Fibroblast of lung (primary cell): ENCODE results near the gene TTLL10. TPM values are rescaled to one million over a fixed set of nuclear protein-coding genes. Genes with fewer than 3 reads are reported as not detected.

Experiments
- polyA plus RNA-seq, 2 donors: library from polyadenylated mRNA; depleted of rRNA in 1 of 2; stranded (reverse) in 1 of 2; unstranded in 1 of 2; fragments of >200 nt; gene quantifications; 2 replicates each; pipeline ENCODE4 v1.2.1, GENCODE V29; 2011 to 2012; ENCODE audit warnings: missing spikeins in 1 of 2
- total RNA-seq: library from RNA; depleted of rRNA; stranded (reverse); fragments of >200 nt; gene quantifications from 2 replicates; pipeline ENCODE4 v1.2.1, GENCODE V29; 2014

The TTLL10 gene
- total and polyA plus RNA-seq, 2 donors (not counting 1 experiment from before 2014, with no cell fraction given), result not detected

Other genes with a start within 250 kb of the TTLL10 start
- gene SAMD11, start 250.0 kb upstream of the TTLL10 start, total RNA-seq, result 3.8 and 7.7 TPM in 2 replicates
- 0.40 and 0.47 TPM in 2 replicates for gene SAMD11, start 250.0 kb upstream of the TTLL10 start, polyA plus RNA-seq
- 61.1 and 61.9 TPM in 2 replicates for gene NOC2L, start 214.6 kb upstream of the TTLL10 start, total RNA-seq
- gene NOC2L, start 214.6 kb upstream of the TTLL10 start, polyA plus RNA-seq, result 34.1 and 62.0 TPM in 2 replicates
- 5.6 and 7.4 TPM in 2 replicates for gene KLHL17, start 213.3 kb upstream of the TTLL10 start, total RNA-seq
- gene KLHL17, start 213.3 kb upstream of the TTLL10 start, polyA plus RNA-seq, result 4.7 and 6.1 TPM in 2 replicates
- gene PLEKHN1, start 207.4 kb upstream of the TTLL10 start, total RNA-seq, result under 0.01 and 0.17 TPM in 2 replicates
- 0.41 and 0.44 TPM in 2 replicates for gene PLEKHN1, start 207.4 kb upstream of the TTLL10 start, polyA plus RNA-seq
- gene PERM1, start 191.8 kb upstream of the TTLL10 start, total RNA-seq, result 0.17 TPM in 1 of 2 replicates, not detected in the other
- gene PERM1, start 191.8 kb upstream of the TTLL10 start, polyA plus RNA-seq, result 0.03 TPM in 1 of 2 replicates, not detected in the other
- gene HES4, start 173.8 kb upstream of the TTLL10 start, total RNA-seq, result 1.5 and 2.0 TPM in 2 replicates
- gene HES4, start 173.8 kb upstream of the TTLL10 start, polyA plus RNA-seq, result 0.10 and 0.49 TPM in 2 replicates
- 74.7 and 93.3 TPM in 2 replicates for gene ISG15, start 160.4 kb upstream of the TTLL10 start, total RNA-seq
- gene ISG15, start 160.4 kb upstream of the TTLL10 start, polyA plus RNA-seq, result 18.4 and 24.2 TPM in 2 replicates
- gene AGRN, start 153.8 kb upstream of the TTLL10 start, total RNA-seq, result 38.3 and 50.9 TPM in 2 replicates
- 15.6 and 20.7 TPM in 2 replicates for gene AGRN, start 153.8 kb upstream of the TTLL10 start, polyA plus RNA-seq
- gene RNF223, start 99.6 kb upstream of the TTLL10 start, total RNA-seq, result not detected in 2 replicates
- not detected in 2 replicates for gene RNF223, start 99.6 kb upstream of the TTLL10 start, polyA plus RNA-seq
- 3.1 and 3.3 TPM in 2 replicates for gene C1orf159, start 57.8 kb upstream of the TTLL10 start, total RNA-seq
- 2.6 and 3.4 TPM in 2 replicates for gene C1orf159, start 57.8 kb upstream of the TTLL10 start, polyA plus RNA-seq
- gene TNFRSF18, start 32.7 kb downstream of the TTLL10 start, total RNA-seq, result 0.77 and 1.3 TPM in 2 replicates
- gene TNFRSF18, start 32.7 kb downstream of the TTLL10 start, polyA plus RNA-seq, result 0.10 TPM in 1 of 2 replicates, not detected in the other
- under 0.01 and 0.17 TPM in 2 replicates for gene TNFRSF4, start 40.3 kb downstream of the TTLL10 start, total RNA-seq
- 0.05 TPM in 1 of 2 replicates, not detected in the other for gene TNFRSF4, start 40.3 kb downstream of the TTLL10 start, polyA plus RNA-seq
- 81.9 and 127 TPM in 2 replicates for gene SDF4, start 58.1 kb downstream of the TTLL10 start, total RNA-seq
- 133 and 180 TPM in 2 replicates for gene SDF4, start 58.1 kb downstream of the TTLL10 start, polyA plus RNA-seq
- 19.3 and 19.5 TPM in 2 replicates for gene B3GALT6, start 58.4 kb downstream of the TTLL10 start, total RNA-seq
- gene B3GALT6, start 58.4 kb downstream of the TTLL10 start, polyA plus RNA-seq, result 15.7 and 17.9 TPM in 2 replicates
- 1.0 and 4.1 TPM in 2 replicates for gene C1QTNF12, start 72.8 kb downstream of the TTLL10 start, total RNA-seq
- gene C1QTNF12, start 72.8 kb downstream of the TTLL10 start, polyA plus RNA-seq, result 0.27 and 0.60 TPM in 2 replicates
- 39.5 and 47.2 TPM in 2 replicates for gene UBE2J2, start 100.0 kb downstream of the TTLL10 start, total RNA-seq
- gene UBE2J2, start 100.0 kb downstream of the TTLL10 start, polyA plus RNA-seq, result 32.3 and 50.9 TPM in 2 replicates
- 1.0 and 2.5 TPM in 2 replicates for gene SCNN1D, start 106.6 kb downstream of the TTLL10 start, total RNA-seq
- gene SCNN1D, start 106.6 kb downstream of the TTLL10 start, polyA plus RNA-seq, result 0.44 TPM in 2 replicates
- gene ACAP3, start 134.1 kb downstream of the TTLL10 start, total RNA-seq, result 34.7 and 50.9 TPM in 2 replicates
- gene ACAP3, start 134.1 kb downstream of the TTLL10 start, polyA plus RNA-seq, result 15.3 and 15.7 TPM in 2 replicates
- gene PUSL1, start 134.7 kb downstream of the TTLL10 start, total RNA-seq, result 12.7 and 13.1 TPM in 2 replicates
- gene PUSL1, start 134.7 kb downstream of the TTLL10 start, polyA plus RNA-seq, result 7.1 and 9.6 TPM in 2 replicates
- 46.2 and 69.2 TPM in 2 replicates for gene INTS11, start 150.8 kb downstream of the TTLL10 start, total RNA-seq
- gene INTS11, start 150.8 kb downstream of the TTLL10 start, polyA plus RNA-seq, result 44.1 and 73.0 TPM in 2 replicates
- gene CPTP, start 150.9 kb downstream of the TTLL10 start, total RNA-seq, result 9.0 and 10.1 TPM in 2 replicates
- gene CPTP, start 150.9 kb downstream of the TTLL10 start, polyA plus RNA-seq, result 6.0 and 6.2 TPM in 2 replicates
- 0.17 and 0.26 TPM in 2 replicates for gene TAS1R3, start 157.4 kb downstream of the TTLL10 start, total RNA-seq
- 0.01 and 0.02 TPM in 2 replicates for gene TAS1R3, start 157.4 kb downstream of the TTLL10 start, polyA plus RNA-seq
- 78.3 and 107 TPM in 2 replicates for gene DVL1, start 175.5 kb downstream of the TTLL10 start, total RNA-seq
- gene DVL1, start 175.5 kb downstream of the TTLL10 start, polyA plus RNA-seq, result 9.1 and 12.5 TPM in 2 replicates
- 262 and 397 TPM in 2 replicates for gene MXRA8, start 184.7 kb downstream of the TTLL10 start, total RNA-seq
- 205 and 239 TPM in 2 replicates for gene MXRA8, start 184.7 kb downstream of the TTLL10 start, polyA plus RNA-seq
- gene AURKAIP1, start 201.3 kb downstream of the TTLL10 start, total RNA-seq, result 83.2 and 85.2 TPM in 2 replicates
- 42.2 and 66.9 TPM in 2 replicates for gene AURKAIP1, start 201.3 kb downstream of the TTLL10 start, polyA plus RNA-seq
- gene CCNL2, start 225.5 kb downstream of the TTLL10 start, total RNA-seq, result 87.1 and 102 TPM in 2 replicates
- 70.5 and 116 TPM in 2 replicates for gene CCNL2, start 225.5 kb downstream of the TTLL10 start, polyA plus RNA-seq
- gene MRPL20, start 233.4 kb downstream of the TTLL10 start, total RNA-seq, result 80.1 and 81.7 TPM in 2 replicates
- 150 and 188 TPM in 2 replicates for gene MRPL20, start 233.4 kb downstream of the TTLL10 start, polyA plus RNA-seq
- 1.3 and 2.0 TPM in 2 replicates for gene ANKRD65, start 247.4 kb downstream of the TTLL10 start, total RNA-seq
- gene ANKRD65, start 247.4 kb downstream of the TTLL10 start, polyA plus RNA-seq, result 0.84 and 1.9 TPM in 2 replicates